Measurements from ENCODE around the gene GLI2.
A peak's percentile ranks its signal among the peaks of the same experiment; 100 is the strongest.

Gene GLI2

DNA sequence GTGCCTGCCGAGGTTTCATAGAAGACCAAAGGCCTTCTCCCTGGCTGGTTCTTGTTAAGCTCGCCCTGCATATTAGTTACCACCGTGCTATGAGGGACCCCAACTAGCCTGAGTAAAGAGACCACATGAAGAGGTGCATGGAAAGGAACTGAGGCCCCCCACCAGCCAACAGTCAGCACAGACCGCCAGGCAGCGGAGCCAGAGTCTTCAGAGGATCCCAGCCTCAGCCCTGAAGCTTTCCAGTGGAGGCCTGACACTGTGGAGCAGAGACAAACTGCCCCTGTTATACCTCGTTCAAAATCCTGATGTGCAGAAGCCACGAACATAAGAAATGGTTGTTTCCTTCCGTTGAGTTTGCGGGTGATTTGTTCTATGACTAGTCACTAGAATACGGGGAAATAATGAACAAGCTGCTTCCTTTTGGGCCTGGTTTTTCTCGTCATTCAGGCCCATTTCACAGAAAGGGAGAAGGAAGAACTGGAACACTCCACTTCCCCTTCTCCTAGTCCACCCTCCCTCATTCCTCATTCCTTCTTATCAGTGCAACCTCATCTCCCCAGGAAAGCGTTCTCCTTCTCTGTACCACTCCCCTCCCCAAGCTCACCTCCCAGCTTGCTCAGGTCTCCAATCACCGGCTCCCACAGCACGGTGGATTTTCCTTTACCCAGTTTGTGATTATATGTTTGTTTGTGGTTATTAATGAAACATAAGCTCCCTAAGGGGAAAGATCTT is 3.0 kb upstream of the GLI2 start:
- peak overlapping the region; percentile 17 for H3K9ac ChIP-seq (ENCODE audit: insufficient read length, low read depth)
- H3K36me3 ChIP-seq (ENCODE audit: insufficient read depth, insufficient read length, low read length) = peaks cover 10% of the 10 kb centered on the region
- H3K4me1 ChIP-seq (ENCODE audit: insufficient read depth, insufficient read length) = peaks cover 2% of the 10 kb centered on the region
- H3K9me3 ChIP-seq (ENCODE audit: insufficient read depth, low read length) = no peaks in the 10 kb centered on the region
- DNase-seq (ENCODE audit: low read depth, low spot score) = no peak
- H3K27me3 ChIP-seq (ENCODE audit: insufficient read depth, insufficient read length) = no peaks in the 10 kb centered on the region
- H3K4me3 ChIP-seq (ENCODE audit: insufficient read length, low read depth) = no peak overlapping the region
- TF ChIP-seq ZNF274 (IDR thresholded peaks at IDR 0.05; ENCODE audit: low read depth, low read length) = no peak
- TF ChIP-seq YY1 (IDR thresholded peaks at IDR 0.05; ENCODE audit: insufficient read depth, insufficient read length) = no peak
- TF ChIP-seq SUZ12 (IDR thresholded peaks at IDR 0.05; ENCODE audit: extremely low read depth, insufficient read depth, insufficient read length) = no peak

DNA sequence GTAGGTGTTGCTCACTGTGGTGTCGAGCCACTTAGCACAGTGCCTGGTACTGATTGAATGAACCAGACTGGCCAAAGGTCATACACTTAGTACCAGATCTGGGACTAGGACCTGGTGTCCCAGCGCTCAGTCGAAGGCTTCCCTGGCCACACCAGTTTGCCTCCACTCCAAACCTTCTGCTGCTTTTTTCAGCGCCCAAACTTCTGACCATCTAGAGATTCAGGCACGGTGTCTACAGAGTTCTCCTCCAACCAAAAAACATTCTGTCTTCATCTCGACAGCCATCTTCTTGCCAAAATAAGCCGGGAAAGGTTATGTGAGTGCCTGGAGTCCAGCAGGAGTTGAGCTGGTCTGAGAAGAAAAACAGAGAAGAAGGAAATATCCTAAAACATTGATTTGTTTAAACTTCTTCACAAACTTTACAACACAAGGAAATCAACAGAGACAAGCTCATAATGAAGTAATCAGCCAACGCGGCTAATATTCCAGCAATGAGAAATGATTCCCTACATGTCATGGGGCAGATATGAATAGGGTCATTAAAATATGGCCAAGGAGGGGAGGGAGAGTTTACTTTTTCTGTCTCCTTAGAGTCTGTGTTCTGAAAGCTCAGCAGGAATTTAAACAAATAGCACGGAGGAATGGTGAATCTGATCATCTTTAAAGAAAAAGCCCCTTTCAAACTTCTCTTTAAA is 2.3 kb upstream of the GLI2 start:
- H3K27me3 ChIP-seq (ENCODE audit: insufficient read depth, insufficient read length) = no peaks in the 10 kb centered on the region
- no peaks in the 10 kb centered on the region for H3K9me3 ChIP-seq (ENCODE audit: insufficient read depth, low read length)
- H3K36me3 ChIP-seq (ENCODE audit: insufficient read depth, insufficient read length, low read length) = peaks cover 10% of the 10 kb centered on the region
- no peak for TF ChIP-seq ZNF274 (IDR thresholded peaks at IDR 0.05; ENCODE audit: low read depth, low read length)
- no peak for TF ChIP-seq YY1 (IDR thresholded peaks at IDR 0.05; ENCODE audit: insufficient read depth, insufficient read length)
- TF ChIP-seq SUZ12 (IDR thresholded peaks at IDR 0.05; ENCODE audit: extremely low read depth, insufficient read depth, insufficient read length) = no peak
- no peak for DNase-seq (ENCODE audit: low read depth, low spot score)
- peaks cover 2% of the 10 kb centered on the region for H3K4me1 ChIP-seq (ENCODE audit: insufficient read depth, insufficient read length)
- no peak overlapping the region for H3K4me3 ChIP-seq (ENCODE audit: insufficient read length, low read depth)
- no peak overlapping the region for H3K9ac ChIP-seq (ENCODE audit: insufficient read length, low read depth)

DNA sequence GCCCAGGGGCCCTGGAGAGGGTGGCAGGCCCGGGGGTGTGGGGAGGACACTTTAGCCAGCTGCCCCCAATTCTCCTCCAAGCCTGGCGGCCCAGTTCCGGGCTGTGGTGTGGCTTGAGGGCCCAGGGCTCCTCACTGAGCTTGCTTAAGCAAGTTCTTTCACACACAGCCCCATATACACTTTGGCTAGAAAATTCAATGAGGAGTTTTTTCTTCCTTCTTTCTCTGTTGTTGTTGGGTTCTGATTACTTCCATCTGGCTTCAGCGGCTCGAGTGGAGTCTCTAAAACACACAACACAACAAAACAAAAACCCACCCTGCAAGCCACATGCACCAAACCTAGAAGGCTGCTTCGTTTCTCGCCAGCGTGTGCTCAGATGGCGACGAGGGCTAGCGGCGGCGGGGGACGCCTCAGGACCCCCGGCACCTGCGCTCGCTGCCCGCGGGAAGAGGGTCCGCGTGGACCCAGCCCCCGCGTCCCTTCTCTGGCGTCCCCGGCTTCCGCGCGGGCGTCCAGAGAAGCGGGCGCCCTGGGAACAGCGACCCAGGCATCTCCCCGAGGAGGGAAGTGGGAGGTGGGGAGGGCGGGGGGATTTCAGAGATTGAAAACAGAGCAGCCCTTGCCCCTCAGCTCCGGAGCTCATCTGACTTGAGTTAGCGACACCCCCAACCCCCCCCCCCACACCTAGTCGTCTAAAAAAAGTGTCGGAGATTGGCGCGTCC is 577 bp upstream of the GLI2 start:
- Histone ChIP-seq H3K9ac (ENCODE audit: insufficient read length, low read depth) (peak overlapping the region; percentile 77), H3K27me3 (ENCODE audit: insufficient read depth, insufficient read length) (no peaks in the 10 kb centered on the region), H3K4me3 (ENCODE audit: insufficient read length, low read depth) (peak overlapping the region; percentile 81)

DNA sequence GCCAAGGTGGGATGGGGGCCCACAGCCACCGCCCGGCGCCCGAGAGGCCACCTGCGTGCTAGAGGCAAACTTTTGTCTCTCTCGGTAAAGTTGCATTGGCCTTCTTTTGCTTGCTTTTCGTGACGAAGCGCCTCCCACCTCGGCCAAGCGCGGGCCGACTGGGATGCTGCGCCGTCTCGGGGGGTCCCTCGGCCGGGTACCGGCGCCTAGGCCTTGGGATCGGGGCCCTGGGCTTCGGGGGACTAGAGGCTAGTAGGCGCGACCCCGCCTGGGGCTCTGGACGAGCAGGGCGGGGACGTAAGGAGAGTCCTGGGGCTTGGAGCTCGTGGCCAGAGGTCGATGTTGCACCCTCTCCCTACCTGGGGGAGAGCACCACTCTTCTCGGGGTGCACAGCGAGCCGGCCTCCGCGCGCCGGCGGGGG is 545 bp downstream of the GLI2 start:
- Histone ChIP-seq H3K27me3 (ENCODE audit: insufficient read depth, insufficient read length) (no peaks in the 10 kb centered on the region), H3K9me3 (ENCODE audit: insufficient read depth, low read length) (no peaks in the 10 kb centered on the region), H3K9ac (ENCODE audit: insufficient read length, low read depth) (peak overlapping the region; percentile 95), H3K36me3 (ENCODE audit: insufficient read depth, insufficient read length, low read length) (peaks cover 10% of the 10 kb centered on the region), H3K4me1 (ENCODE audit: insufficient read depth, insufficient read length) (peaks cover 12% of the 10 kb centered on the region), H3K4me3 (ENCODE audit: insufficient read length, low read depth) (peak overlapping the region; percentile 81)
- TF ChIP-seq ZNF274 (IDR thresholded peaks at IDR 0.05; ENCODE audit: low read depth, low read length) = no peak
- no peak for DNase-seq (ENCODE audit: low read depth, low spot score)

More for the DNA sequence above, 577 bp upstream of the GLI2 start:
- Histone ChIP-seq H3K4me1 (ENCODE audit: insufficient read depth, insufficient read length) (peaks cover 9% of the 10 kb centered on the region), H3K9me3 (ENCODE audit: insufficient read depth, low read length) (no peaks in the 10 kb centered on the region), H3K36me3 (ENCODE audit: insufficient read depth, insufficient read length, low read length) (peaks cover 10% of the 10 kb centered on the region)
- DNase-seq (ENCODE audit: low read depth, low spot score) = no peak
- TF ChIP-seq YY1 (IDR thresholded peaks at IDR 0.05; ENCODE audit: insufficient read depth, insufficient read length) (no peak), ZNF274 (IDR thresholded peaks at IDR 0.05; ENCODE audit: low read depth, low read length) (no peak), SUZ12 (IDR thresholded peaks at IDR 0.05; ENCODE audit: extremely low read depth, insufficient read depth, insufficient read length) (no peak)

DNA sequence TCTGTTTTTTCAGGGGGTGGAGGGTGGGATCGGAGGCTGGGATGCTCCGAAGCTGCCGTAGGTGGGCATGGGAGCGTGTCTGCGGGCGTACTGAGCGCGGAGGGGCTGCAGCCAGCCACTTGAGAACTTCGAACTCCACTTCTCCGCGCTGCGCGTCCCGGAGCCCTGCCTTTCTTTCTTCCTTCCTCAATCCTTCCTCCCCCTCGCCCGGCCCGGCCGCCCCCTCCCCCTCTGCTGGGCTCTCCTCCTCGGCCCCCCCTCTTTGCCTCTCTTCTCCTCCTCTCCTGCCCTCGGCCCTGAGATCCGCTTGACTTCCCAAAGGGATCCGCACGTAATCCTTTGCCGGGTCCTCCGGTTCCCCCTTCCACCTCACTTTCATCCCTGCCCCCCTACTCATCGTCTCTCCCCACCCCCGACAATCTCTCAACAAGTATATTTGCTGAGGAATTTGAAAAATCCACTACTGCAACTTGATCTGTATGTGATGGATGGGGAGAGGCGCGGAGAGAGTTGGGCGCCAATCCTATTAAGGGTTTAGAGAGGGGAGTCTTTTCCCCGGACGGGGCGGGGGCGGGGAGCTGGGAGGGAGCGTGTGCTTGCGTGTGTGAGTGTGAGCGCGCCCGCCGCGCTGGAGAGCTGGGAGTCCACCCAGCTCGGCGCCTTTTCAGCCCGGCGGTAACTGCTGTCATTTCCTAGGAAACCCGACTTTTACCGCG is 1.1 kb downstream of the GLI2 start:
- Histone ChIP-seq H3K27me3 (ENCODE audit: insufficient read depth, insufficient read length) (no peaks in the 10 kb centered on the region), H3K36me3 (ENCODE audit: insufficient read depth, insufficient read length, low read length) (peaks cover 10% of the 10 kb centered on the region), H3K9ac (ENCODE audit: insufficient read length, low read depth) (peak overlapping the region; percentile 95), H3K9me3 (ENCODE audit: insufficient read depth, low read length) (no peaks in the 10 kb centered on the region), H3K4me3 (ENCODE audit: insufficient read length, low read depth) (peak overlapping the region; percentile 81), H3K4me1 (ENCODE audit: insufficient read depth, insufficient read length) (peaks cover 13% of the 10 kb centered on the region)
- DNase-seq (ENCODE audit: low read depth, low spot score) = peak; percentile 79
- TF ChIP-seq ZNF274 (IDR thresholded peaks at IDR 0.05; ENCODE audit: low read depth, low read length) (no peak), YY1 (IDR thresholded peaks at IDR 0.05; ENCODE audit: insufficient read depth, insufficient read length) (no peak), SUZ12 (IDR thresholded peaks at IDR 0.05; ENCODE audit: extremely low read depth, insufficient read depth, insufficient read length) (no peak)

DNA sequence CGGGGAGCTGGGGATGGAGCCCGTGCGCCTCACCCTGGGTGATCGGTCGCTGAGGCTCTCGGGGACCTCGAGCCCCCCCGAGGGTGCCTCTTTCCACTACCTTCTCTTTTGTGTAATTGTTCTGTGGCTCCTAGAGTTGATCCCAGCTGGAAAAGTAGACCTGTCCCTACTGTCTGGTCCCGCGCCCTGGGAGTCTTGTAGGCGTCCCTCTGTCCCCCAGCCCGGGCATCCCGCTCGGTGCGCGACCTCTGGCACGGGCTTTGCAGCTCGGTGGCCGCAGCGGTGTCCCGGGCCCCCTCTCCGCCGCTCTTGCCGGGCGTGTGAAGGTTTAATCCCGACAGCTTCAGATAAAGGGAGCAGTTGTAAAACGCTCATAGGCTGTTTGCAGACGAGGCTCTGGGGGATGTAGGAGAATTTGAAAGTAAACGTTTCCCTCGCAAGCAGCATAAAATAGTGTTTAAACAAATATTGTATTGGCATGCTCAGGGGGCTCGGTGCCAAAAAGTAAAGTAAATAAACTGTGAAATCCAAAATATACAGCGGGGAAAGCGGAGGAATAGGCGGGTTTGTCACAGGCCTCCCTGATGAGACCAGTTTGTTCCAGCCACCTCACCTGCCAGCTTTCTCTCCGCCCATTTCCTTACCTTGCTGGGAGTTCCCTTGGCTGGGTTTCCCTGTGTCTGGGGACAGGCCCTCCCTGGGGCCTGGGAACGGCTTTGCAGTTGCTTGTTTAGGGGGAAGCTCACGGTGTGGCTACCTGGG is 1.9 kb downstream of the GLI2 start:
- Histone ChIP-seq H3K9me3 (ENCODE audit: insufficient read depth, low read length) (no peaks in the 10 kb centered on the region), H3K36me3 (ENCODE audit: insufficient read depth, insufficient read length, low read length) (peaks cover 6% of the 10 kb centered on the region), H3K9ac (ENCODE audit: insufficient read length, low read depth) (peak overlapping the region; percentile 95), H3K4me1 (ENCODE audit: insufficient read depth, insufficient read length) (peaks cover 13% of the 10 kb centered on the region), H3K4me3 (ENCODE audit: insufficient read length, low read depth) (peak overlapping the region; percentile 81), H3K27me3 (ENCODE audit: insufficient read depth, insufficient read length) (no peaks in the 10 kb centered on the region)
- DNase-seq (ENCODE audit: low read depth, low spot score) = no peak
- TF ChIP-seq SUZ12 (IDR thresholded peaks at IDR 0.05; ENCODE audit: extremely low read depth, insufficient read depth, insufficient read length) = no peak
- no peak for TF ChIP-seq ZNF274 (IDR thresholded peaks at IDR 0.05; ENCODE audit: low read depth, low read length)
